ENCODE measurements around the gene ZC3HAV1. TPM values are rescaled to one million over a fixed set of nuclear protein-coding genes. Genes with fewer than 3 reads are reported as not detected.

The ZC3HAV1 gene
- total RNA-seq, 4 donors from 2014 or later: 27.7 to 34.7 (median 29.2) TPM

- H3K9me3 ChIP-seq: no peaks in the 10 kb centered on the region
- H3K36me3 ChIP-seq: peaks cover 33 to 94% (median 60%) of the 10 kb centered on the region in 3 donors
- intact Hi-C loops (cut with DNase I): loop anchor here (5.0 to 10.0 kb wide), 2 partner anchors 59 to 191 kb away; no protein-coding TSS in a partner anchor
- H3K4me3 ChIP-seq: no peak overlapping the region
- WGBS, 2 donors: 80% methylated on average over 9 to 11 of the region's 11 CpGs
- DNase-seq: no peak
- peaks cover 0 to 19% (median 3%) of the 10 kb centered on the region in 3 donors for H3K4me1 ChIP-seq
- no peaks in the 10 kb centered on the region for H3K27me3 ChIP-seq
- no peak overlapping the region for H3K27ac ChIP-seq
- TF ChIP-seq POLR2A (IDR thresholded peaks at IDR 0.05): no peak
- TF ChIP-seq CTCF (IDR thresholded peaks at IDR 0.05): no peak
These were observed 33.4 kb downstream of the ZC3HAV1 start for GRCh38 chr7:139075871-139076686.

GRCh38 chr7:139075031-139075652 is 34.4 kb downstream of the ZC3HAV1 start:
- H3K4me3 ChIP-seq: no peak overlapping the region
- peak overlapping the region; percentile 9 to 46 (median 34) for H3K27ac ChIP-seq
- TF ChIP-seq CTCF (IDR thresholded peaks at IDR 0.05) (peak; percentile 71 to 86 (median 80)), POLR2A (IDR thresholded peaks at IDR 0.05) (no peak)
- no peak for DNase-seq
- WGBS, 2 donors: 32 to 39% methylated on average over 9 of the region's 9 CpGs
- H3K27me3 ChIP-seq: no peaks in the 10 kb centered on the region
- no peaks in the 10 kb centered on the region for H3K9me3 ChIP-seq
- peaks cover 0 to 15% (median 0%) of the 10 kb centered on the region in 3 donors for H3K4me1 ChIP-seq
- peaks cover 33 to 94% (median 52%) of the 10 kb centered on the region in 3 donors for H3K36me3 ChIP-seq
- intact Hi-C loops (cut with DNase I): loop anchor here (5.0 to 10.0 kb wide), 2 partner anchors 58 to 190 kb away; no protein-coding TSS in a partner anchor

GRCh38 chr7:139072796-139073195 is 36.7 kb downstream of the ZC3HAV1 start:
- Histone ChIP-seq H3K4me1 (peaks cover 0 to 15% (median 0%) of the 10 kb centered on the region in 3 donors), H3K27ac (no peak overlapping the region), H3K27me3 (no peaks in the 10 kb centered on the region), H3K36me3 (peaks cover 24 to 94% (median 40%) of the 10 kb centered on the region in 3 donors), H3K4me3 (no peak overlapping the region), H3K9me3 (no peaks in the 10 kb centered on the region)
- DNase-seq: no peak
- TF ChIP-seq POLR2A (IDR thresholded peaks at IDR 0.05) (no peak), CTCF (IDR thresholded peaks at IDR 0.05) (no peak)
- intact Hi-C loops (cut with DNase I): loop anchor here (10.0 kb wide), 1 partner anchor 188 kb away; no protein-coding TSS in a partner anchor
- WGBS, 2 donors: 73 to 84% methylated on average over 8 of the region's 8 CpGs

GRCh38 chr7:139071680-139072079 is 37.8 kb downstream of the ZC3HAV1 start:
- Histone ChIP-seq H3K27ac (no peak overlapping the region), H3K27me3 (no peaks in the 10 kb centered on the region), H3K4me1 (peaks cover 0 to 15% (median 0%) of the 10 kb centered on the region in 3 donors), H3K9me3 (no peaks in the 10 kb centered on the region), H3K36me3 (peaks cover 17 to 94% (median 33%) of the 10 kb centered on the region in 3 donors), H3K4me3 (no peak overlapping the region)
- TF ChIP-seq CTCF (IDR thresholded peaks at IDR 0.05) (no peak), POLR2A (IDR thresholded peaks at IDR 0.05) (no peak)
- DNase-seq: no peak
- intact Hi-C loops (cut with DNase I): loop anchor here (10.0 kb wide), 1 partner anchor 187 kb away; no protein-coding TSS in a partner anchor
- 76 to 90% methylated on average over 3 of the region's 3 CpGs for WGBS, 2 donors
